CD4-positive, alpha-beta T cell treated with Interleukin-12 subunit alpha and Interleukin-12 subunit beta, for 1 hour (primary cell): Measurements from ENCODE around the gene ABHD2.
"Not testable (repeated sequence)": the region's sequence is repeated elsewhere in the genome, so short reads cannot be mapped to it uniquely, and the experiment has no call there.

Source experiments
- DNase-seq: peaks from one replicate; pipeline ENCODE4 v3.0.0-alpha.2; 2020

The ABHD2 gene

GRCh38 chr15:89121414-89121813 lies 33.2 kb downstream of the ABHD2 start:
- no peak for DNase-seq

- no peak for DNase-seq
Observed at GRCh38 chr15:89122505-89123180, 34.4 kb downstream of the ABHD2 start.

- no peak for DNase-seq
Observed at GRCh38 chr15:89123181-89123525, 34.9 kb downstream of the ABHD2 start.

- DNase-seq = no peak
Observed at GRCh38 chr15:89125088-89125826, 37.0 kb downstream of the ABHD2 start.

GRCh38 chr15:89126009-89126408 lies 37.8 kb downstream of the ABHD2 start:
- DNase-seq = no peak

GRCh38 chr15:89127054-89127702 lies 38.9 kb downstream of the ABHD2 start:
- DNase-seq = no peak

- no peak for DNase-seq
Observed at GRCh38 chr15:89128320-89129122, 40.3 kb downstream of the ABHD2 start.

GRCh38 chr15:89129123-89129815 lies 41.0 kb downstream of the ABHD2 start:
- DNase-seq = peak; percentile 62

GRCh38 chr15:89129816-89130134 lies 41.5 kb downstream of the ABHD2 start:
- DNase-seq = no peak

GRCh38 chr15:89130201-89130600 lies 41.9 kb downstream of the ABHD2 start:
- peak; percentile 46 for DNase-seq

GRCh38 chr15:89131731-89132130 lies 43.5 kb downstream of the ABHD2 start:
- no peak for DNase-seq

GRCh38 chr15:89132611-89133507 lies 44.6 kb downstream of the ABHD2 start:
- DNase-seq = peak; percentile 11

- DNase-seq = not testable (repeated sequence)
Observed at GRCh38 chr15:89135387-89136077, 47.3 kb downstream of the ABHD2 start.

GRCh38 chr15:89136078-89136806 lies 48.0 kb downstream of the ABHD2 start:
- no peak for DNase-seq

GRCh38 chr15:89136818-89137772 lies 48.8 kb downstream of the ABHD2 start:
- peak; percentile 15 for DNase-seq

- no peak for DNase-seq
Observed at GRCh38 chr15:89137926-89138325, 49.7 kb downstream of the ABHD2 start.

GRCh38 chr15:89138999-89139612 lies 50.9 kb downstream of the ABHD2 start:
- DNase-seq = no peak

- DNase-seq = no peak
Observed at GRCh38 chr15:89139613-89140499, 51.6 kb downstream of the ABHD2 start.
